Stimulated activated CD4-positive, alpha-beta T cell treated with anti-CD3 and anti-CD28 coated beads, Interleukin-2, amount 100 ng/mL, for 24 hours (primary cell): ENCODE data around the gene ZNF708.
"Not testable (repeated sequence)": the region's sequence is repeated elsewhere in the genome, so short reads cannot be mapped to it uniquely, and the experiment has no call there.

ENCODE experiments used
- DNase-seq, 2 donors: peaks; one replicate each; pipeline ENCODE4 v3.0.0-alpha.2; 2020

The ZNF708 gene

GRCh38 chr19:21259421-21260124 is 69.6 kb downstream of the ZNF708 start:
- DNase-seq, result not testable (repeated sequence)

DNA sequence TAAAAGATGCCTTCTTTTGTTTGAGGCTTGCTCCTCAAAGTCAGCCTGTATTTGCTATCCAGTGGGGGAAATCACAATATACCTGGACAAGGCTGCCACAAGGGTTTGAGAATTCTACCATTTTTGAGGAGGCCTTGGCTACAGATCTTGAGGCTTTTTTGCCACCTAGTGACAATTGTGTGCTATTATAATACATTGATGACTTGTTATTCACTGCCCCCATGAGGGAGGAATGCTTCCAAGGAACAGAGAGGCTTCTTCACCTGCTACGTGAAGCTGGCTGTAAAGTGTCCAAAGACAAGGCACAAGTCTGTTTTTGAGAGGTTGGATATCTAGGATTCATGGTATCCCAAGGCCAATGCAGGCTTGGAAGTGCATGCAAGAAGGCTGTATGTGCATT is 72.5 kb downstream of the ZNF708 start:
- no peak for DNase-seq
